ENCODE results near the gene NEU4. TPM values are rescaled to one million over a fixed set of nuclear protein-coding genes. Genes with fewer than 3 reads are reported as not detected.

Gene NEU4
- total and polyA plus RNA-seq, 9 of the 15 experiments (the other 6 are each of a cell fraction or from before 2014, with no cell fraction given): 0.01 to 0.40 TPM; not detected in 7

DNA sequence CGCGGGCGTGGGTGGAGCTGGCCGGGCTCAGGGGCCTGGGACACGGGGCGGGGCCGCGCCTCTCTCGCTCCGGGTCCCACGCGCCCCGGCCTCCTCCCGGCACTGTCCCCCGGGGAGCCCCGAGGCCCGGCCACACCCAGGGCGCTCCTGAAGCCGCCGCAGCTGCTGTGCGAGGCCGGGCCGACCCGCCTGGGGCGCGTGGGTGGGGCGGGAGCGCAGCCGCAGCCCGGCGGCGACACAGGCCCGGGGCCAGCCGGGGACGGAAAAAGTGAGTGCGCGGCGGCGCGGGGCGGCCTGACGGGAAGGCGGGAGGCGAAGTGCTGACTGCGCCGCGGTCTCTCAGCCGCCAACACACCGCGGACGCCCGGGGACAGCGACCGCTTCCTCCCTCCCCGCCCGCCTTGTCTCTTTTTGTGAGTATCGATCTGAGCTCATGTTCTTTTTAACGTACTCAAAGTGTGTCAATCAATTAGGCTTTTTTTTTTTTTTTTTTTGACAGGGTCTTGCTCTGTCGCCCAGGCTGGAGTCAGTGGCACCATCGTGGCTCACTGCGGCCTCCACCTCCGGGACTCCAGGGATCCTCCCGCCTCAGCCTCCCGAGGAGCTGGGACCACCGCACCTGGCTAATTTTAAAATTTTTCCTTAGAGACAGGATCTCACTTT, 35.2 kb downstream of the NEU4 start (continued):
- TF ChIP-seq, protein P1, sequence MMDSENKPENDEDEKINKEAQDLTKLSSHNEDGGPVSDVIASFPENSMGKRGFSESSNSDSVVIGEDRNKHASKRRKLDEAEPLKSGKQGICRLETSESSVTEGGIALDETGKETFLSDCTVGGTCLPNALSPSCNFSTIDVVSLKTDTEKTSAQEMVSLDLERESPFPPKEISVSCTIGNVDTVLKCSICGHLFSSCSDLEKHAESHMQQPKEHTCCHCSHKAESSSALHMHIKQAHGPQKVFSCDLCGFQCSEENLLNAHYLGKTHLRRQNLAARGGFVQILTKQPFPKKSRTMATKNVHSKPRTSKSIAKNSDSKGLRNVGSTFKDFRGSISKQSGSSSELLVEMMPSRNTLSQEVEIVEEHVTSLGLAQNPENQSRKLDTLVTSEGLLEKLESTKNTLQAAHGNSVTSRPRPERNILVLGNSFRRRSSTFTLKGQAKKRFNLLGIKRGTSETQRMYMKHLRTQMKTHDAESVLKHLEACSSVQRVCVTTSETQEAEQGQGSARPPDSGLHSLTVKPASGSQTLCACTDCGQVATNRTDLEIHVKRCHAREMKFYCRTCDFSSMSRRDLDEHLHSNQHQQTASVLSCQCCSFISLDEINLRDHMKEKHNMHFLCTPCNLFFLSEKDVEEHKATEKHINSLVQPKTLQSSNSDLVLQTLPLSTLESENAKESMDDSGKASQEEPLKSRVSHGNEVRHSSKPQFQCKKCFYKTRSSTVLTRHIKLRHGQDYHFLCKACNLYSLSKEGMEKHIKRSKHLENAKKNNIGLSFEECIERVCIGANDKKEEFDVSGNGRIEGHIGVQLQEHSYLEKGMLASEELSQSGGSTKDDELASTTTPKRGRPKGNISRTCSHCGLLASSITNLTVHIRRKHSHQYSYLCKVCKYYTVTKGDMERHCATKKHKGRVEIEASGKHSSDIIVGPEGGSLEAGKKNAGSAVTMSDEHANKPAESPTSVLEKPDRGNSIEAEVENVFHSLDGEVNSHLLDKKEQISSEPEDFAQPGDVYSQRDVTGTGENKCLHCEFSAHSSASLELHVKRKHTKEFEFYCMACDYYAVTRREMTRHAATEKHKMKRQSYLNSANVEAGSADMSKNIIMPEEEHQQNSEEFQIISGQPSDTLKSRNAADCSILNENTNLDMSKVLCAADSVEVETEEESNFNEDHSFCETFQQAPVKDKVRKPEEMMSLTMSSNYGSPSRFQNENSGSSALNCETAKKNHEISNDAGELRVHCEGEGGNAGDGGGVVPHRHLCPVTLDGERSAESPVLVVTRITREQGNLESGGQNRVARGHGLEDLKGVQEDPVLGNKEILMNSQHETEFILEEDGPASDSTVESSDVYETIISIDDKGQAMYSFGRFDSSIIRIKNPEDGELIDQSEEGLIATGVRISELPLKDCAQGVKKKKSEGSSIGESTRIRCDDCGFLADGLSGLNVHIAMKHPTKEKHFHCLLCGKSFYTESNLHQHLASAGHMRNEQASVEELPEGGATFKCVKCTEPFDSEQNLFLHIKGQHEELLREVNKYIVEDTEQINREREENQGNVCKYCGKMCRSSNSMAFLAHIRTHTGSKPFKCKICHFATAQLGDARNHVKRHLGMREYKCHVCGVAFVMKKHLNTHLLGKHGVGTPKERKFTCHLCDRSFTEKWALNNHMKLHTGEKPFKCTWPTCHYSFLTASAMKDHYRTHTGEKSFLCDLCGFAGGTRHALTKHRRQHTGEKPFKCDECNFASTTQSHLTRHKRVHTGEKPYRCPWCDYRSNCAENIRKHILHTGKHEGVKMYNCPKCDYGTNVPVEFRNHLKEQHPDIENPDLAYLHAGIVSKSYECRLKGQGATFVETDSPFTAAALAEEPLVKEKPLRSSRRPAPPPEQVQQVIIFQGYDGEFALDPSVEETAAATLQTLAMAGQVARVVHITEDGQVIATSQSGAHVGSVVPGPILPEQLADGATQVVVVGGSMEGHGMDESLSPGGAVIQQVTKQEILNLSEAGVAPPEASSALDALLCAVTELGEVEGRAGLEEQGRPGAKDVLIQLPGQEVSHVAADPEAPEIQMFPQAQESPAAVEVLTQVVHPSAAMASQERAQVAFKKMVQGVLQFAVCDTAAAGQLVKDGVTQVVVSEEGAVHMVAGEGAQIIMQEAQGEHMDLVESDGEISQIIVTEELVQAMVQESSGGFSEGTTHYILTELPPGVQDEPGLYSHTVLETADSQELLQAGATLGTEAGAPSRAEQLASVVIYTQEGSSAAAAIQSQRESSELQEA (IDR thresholded peaks at IDR 0.05; ENCODE audit: low read depth): no peak
- TF ChIP-seq CEBPB (tag; IDR thresholded peaks at IDR 0.05): no peak
- no peak for TF ChIP-seq BMI1 (IDR thresholded peaks at IDR 0.05; ENCODE audit: low read length)
- TF ChIP-seq, protein P2, sequence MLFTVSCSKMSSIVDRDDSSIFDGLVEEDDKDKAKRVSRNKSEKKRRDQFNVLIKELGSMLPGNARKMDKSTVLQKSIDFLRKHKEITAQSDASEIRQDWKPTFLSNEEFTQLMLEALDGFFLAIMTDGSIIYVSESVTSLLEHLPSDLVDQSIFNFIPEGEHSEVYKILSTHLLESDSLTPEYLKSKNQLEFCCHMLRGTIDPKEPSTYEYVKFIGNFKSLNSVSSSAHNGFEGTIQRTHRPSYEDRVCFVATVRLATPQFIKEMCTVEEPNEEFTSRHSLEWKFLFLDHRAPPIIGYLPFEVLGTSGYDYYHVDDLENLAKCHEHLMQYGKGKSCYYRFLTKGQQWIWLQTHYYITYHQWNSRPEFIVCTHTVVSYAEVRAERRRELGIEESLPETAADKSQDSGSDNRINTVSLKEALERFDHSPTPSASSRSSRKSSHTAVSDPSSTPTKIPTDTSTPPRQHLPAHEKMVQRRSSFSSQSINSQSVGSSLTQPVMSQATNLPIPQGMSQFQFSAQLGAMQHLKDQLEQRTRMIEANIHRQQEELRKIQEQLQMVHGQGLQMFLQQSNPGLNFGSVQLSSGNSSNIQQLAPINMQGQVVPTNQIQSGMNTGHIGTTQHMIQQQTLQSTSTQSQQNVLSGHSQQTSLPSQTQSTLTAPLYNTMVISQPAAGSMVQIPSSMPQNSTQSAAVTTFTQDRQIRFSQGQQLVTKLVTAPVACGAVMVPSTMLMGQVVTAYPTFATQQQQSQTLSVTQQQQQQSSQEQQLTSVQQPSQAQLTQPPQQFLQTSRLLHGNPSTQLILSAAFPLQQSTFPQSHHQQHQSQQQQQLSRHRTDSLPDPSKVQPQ (CRISPR knock-in tag; IDR thresholded peaks at IDR 0.05; ENCODE audit: borderline replicate concordance): no peak
- no peak for TF ChIP-seq U2AF2 (optimal IDR thresholded peaks at IDR 0.05; ENCODE audit: low read depth, low read length)
- TF ChIP-seq, protein P3, sequence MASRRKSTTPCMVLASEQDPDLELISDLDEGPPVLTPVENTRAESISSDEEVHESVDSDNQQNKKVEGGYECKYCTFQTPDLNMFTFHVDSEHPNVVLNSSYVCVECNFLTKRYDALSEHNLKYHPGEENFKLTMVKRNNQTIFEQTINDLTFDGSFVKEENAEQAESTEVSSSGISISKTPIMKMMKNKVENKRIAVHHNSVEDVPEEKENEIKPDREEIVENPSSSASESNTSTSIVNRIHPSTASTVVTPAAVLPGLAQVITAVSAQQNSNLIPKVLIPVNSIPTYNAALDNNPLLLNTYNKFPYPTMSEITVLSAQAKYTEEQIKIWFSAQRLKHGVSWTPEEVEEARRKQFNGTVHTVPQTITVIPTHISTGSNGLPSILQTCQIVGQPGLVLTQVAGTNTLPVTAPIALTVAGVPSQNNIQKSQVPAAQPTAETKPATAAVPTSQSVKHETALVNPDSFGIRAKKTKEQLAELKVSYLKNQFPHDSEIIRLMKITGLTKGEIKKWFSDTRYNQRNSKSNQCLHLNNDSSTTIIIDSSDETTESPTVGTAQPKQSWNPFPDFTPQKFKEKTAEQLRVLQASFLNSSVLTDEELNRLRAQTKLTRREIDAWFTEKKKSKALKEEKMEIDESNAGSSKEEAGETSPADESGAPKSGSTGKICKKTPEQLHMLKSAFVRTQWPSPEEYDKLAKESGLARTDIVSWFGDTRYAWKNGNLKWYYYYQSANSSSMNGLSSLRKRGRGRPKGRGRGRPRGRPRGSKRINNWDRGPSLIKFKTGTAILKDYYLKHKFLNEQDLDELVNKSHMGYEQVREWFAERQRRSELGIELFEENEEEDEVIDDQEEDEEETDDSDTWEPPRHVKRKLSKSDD (conservative IDR thresholded peaks at IDR 0.05; ENCODE audit: low read length): no peak
- no peak for TF ChIP-seq MXI1 (IDR thresholded peaks at IDR 0.05; ENCODE audit: low read depth, low read length)
- no peak for TF ChIP-seq SREBF2 (CRISPR knock-in tag; IDR thresholded peaks at IDR 0.05)
- TF ChIP-seq, protein P4, sequence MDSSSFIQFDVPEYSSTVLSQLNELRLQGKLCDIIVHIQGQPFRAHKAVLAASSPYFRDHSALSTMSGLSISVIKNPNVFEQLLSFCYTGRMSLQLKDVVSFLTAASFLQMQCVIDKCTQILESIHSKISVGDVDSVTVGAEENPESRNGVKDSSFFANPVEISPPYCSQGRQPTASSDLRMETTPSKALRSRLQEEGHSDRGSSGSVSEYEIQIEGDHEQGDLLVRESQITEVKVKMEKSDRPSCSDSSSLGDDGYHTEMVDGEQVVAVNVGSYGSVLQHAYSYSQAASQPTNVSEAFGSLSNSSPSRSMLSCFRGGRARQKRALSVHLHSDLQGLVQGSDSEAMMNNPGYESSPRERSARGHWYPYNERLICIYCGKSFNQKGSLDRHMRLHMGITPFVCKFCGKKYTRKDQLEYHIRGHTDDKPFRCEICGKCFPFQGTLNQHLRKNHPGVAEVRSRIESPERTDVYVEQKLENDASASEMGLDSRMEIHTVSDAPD (CRISPR knock-in tag; IDR thresholded peaks at IDR 0.05): no peak
- TF ChIP-seq ZNF75A (CRISPR knock-in tag; IDR thresholded peaks at IDR 0.05): no peak

All from K562 (cell line).